HG02642 (cell line): ENCODE results near the gene MYRF.

Source experiments
- ATAC-seq: cut with Tn5 transposase; IDR thresholded peaks from one replicate; pipeline ENCODE4 v1.9.1; 2021; ENCODE audit warnings: mild to moderate bottlenecking; ENCODE audit not compliant: unreplicated experiment, poor library complexity

The MYRF gene

DNA sequence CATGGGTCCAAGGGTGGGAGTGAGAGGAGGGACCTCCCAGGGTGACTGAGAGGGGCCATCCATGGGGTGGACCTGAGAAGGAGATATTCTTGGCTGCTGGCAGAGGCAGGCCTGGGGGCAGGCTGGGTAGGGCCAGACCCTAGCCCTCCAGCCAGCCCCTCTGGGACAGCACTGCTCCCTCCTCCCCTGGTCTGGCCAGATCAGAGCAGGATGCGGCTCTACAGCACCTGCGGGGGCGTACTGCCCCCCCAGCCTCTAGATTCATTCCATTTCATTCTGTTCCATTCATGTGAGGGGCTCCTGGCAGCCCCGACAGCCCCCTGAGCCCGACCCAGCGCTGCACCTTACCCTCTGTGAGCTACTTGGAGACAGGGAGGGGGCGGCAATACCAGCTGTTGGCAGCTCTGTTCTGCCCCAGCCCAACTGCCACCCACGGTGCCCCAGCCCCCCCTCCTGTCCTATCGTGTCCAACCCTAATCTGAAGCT is 34.3 kb upstream of the MYRF start:
- ATAC-seq, result no peak

DNA sequence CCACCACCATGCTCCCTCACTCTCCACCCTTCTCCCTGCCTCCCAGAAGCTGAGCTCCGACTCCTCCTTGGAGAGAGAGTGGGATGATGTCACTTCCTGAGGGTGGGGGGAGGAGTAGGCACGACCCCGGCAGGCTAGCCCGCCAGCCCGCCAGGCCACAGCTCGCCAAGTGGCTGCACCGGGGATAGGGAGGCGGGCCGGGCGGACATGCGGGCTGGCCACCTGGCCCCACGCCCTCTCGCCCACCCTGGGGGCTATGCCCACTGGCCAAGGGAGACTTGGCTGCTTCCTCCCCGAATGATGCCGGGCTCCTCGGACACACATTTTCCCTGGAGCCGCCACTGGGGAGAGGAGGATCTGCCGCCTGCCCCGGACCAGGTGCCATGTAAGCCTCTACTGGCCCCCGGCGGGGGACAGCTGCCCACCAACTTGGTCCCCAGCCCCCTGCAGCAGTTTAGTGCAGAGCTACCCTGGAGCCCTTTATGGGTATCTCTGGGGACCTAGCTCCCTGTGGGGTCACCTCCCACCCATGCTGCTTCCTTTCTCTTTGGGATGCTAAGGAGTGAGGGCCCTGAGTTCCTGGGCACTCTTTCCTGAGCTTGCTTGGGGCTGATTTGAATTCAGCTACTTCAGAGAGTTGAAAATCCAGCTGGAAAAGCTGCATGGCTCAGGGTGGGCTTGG is 33.7 kb upstream of the MYRF start:
- ATAC-seq, result no peak

DNA sequence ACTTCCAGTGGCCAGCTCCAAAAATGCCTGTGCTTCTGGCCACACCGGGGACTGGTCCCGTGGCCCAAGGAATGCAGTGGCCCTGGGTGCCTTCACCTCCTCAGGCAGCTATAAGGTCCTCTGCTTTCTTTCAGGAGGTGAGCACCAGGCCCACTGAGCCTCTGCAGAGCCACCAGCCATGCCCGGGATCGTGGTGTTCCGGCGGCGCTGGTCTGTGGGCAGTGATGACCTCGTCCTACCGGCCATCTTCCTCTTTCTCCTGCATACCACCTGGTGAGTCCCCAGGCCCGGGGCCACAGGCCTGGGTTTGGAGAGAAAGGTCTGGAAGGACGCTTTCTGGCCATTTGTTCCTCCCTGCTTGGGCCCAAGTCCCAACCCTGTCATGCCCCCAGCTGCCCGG is 32.5 kb upstream of the MYRF start:
- no peak for ATAC-seq

DNA sequence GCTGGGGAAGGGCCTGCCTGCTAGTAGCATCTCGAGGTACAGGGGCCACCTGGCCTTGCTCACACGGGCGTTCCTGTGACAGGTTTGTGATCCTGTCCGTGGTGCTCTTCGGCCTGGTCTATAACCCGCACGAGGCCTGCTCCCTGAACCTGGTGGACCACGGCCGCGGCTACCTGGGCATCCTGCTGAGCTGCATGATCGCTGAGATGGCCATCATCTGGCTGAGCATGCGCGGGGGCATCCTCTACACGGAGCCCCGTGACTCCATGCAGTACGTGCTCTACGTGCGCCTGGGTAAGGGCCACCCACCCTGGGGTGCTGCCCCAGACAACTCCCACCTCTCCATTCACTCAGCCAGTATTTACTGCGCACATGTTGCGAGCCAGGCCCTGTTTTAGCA is 31.8 kb upstream of the MYRF start:
- ATAC-seq, result no peak

GRCh38 chr11:61724437-61724836 is 28.0 kb upstream of the MYRF start:
- no peak for ATAC-seq

GRCh38 chr11:61725781-61726231 is 26.6 kb upstream of the MYRF start:
- ATAC-seq, result no peak

- no peak for ATAC-seq
These were observed 25.7 kb upstream of the MYRF start for GRCh38 chr11:61726775-61727174.

- ATAC-seq, result no peak
These were observed 25.0 kb upstream of the MYRF start for GRCh38 chr11:61727401-61727811.

DNA sequence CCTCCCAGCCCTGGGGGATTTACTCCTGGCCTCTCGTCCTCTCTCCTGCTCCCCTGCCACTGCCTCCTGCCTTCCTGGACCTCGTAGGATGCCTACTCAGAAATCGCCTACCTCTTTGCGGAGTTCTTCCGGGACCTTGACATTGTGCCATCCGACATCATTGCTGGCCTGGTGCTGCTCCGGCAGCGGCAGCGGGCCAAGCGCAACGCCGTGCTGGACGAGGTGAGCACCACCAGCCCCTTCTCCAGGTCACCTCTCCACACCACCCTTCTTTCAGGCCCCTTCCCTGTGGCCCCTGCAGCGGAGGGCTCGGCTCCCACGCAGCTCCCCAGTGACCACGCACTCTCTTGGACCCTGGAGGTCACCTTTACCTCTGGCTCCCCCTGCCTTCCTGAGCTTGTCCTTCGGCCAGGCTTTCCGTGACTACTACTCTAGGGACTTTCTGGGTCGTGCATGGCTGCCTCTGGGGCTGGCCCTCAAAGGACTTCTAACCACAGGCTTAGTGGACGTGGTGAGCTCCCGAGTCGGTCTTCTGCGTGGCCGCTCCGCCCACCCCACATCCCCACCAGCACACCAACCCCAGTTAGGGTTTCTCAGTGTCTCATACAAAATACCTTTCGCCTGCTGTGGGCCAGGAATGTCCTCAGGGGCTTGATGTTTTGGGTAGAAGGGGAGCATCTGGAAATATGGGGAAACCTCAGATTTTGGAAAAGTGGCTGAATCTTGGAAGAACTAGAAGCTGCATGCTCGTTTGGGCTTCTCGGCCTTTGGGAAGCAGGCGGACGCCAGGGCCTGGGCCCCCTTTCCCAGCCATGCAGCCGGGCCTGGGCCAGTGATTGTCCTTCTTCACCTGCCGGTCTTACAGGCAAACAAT is 24.1 kb upstream of the MYRF start:
- no peak for ATAC-seq

- ATAC-seq, result no peak
These were observed 23.6 kb upstream of the MYRF start for GRCh38 chr11:61728940-61729219.

DNA sequence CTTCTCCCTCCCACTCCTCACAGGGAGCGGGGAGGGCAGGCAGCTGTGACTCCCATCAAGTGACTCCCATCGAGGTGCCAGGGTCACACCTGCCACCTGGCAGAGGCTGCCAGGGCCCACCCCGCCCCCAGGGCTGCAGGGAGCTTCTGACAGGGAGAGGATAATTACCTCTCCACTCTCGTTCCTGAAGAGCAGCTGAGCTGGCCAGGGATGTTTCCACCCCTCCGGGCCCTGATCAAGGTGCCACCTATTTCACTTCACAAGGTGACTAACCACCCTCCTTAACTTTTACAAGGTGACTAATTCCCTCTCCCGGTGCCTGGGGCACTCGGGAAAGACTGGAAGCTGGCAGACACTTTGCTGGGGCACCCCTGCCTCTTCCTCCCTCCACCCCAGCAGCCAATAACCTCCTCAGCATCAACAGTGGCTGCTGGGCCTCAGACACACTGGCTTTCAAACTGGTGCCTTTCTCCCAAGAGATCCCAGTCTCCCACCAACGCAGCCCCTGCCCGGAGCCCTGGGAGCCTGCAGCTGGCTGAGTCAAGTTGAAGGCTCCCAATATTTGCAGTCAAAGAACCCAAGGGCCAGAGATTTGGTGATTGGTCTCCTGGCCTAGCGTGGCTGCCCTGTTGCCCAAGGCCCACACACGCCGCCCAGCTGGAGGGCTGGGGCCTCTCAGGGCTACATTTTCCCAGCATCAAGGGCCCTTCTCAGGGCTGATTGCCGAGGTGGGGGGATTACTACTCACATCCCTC is 22.0 kb upstream of the MYRF start:
- ATAC-seq, result no peak

DNA sequence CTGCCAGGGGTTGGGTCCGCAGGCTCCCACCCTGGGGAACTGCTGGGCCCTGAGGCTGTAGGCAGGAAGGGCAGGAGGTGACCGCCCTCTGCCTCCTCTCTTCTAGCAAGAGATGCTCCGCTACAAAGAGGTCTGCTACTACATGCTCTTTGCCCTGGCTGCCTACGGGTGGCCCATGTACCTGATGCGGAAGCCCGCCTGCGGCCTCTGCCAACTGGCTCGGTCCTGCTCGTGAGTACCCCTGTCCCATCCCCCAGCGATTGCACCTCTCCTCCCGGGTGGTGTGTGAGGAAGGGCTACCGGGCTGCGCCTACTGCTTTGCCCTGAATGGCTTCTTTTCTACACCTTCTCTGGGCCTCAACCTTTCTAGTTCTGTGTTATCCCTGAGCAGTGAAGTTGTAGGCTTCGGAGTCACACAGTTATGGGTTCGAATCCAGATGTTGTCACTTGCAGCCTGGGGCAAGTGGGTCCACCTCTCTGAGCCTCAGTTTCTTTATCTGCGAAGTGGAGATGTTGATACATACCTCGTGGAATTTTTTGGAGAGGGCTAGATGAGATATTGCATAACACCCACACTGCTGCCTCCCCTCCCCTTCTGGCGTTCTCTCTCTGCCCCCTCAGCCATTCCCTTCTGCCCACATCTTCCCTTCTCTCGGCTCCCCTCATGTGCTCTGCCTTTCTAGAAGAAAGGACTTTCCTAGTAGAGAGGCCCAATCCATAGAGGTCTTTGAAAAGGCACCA is 21.1 kb upstream of the MYRF start:
- no peak for ATAC-seq

DNA sequence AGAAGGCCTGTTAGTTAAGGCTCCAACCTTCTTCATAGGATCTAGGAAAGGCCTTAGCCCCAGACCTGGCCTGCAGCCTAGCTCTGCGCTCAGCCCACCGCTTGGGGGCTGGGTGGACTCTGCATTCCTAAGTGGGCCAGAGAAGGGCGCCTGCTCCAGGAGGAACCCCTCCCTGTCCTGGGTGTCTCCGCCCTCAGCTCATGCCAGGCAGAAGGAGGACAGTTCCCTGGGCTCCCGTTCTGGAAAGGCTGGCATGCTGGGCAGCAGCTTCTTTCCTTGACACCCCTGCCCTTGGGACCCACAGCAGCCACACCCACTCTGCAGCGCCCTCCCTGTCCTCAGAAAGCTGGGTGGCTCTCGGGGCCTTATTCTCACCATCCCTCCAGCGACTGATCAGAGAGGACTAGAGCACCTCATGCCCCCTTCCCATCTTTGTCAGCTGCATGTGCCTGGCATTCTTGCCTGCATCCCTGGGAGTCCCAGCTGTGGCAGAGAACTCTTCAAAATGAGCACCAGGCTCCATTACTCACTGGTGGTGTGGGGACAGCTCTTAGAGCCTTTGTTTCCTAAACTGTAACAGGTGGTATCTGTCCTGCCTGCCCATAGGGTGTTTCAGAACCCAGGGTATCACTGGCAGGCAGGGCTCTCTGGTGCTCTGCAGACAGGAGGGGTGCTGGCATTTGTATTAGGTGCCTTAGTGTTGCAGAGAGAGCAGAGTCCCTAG is 20.3 kb upstream of the MYRF start:
- ATAC-seq, result no peak

DNA sequence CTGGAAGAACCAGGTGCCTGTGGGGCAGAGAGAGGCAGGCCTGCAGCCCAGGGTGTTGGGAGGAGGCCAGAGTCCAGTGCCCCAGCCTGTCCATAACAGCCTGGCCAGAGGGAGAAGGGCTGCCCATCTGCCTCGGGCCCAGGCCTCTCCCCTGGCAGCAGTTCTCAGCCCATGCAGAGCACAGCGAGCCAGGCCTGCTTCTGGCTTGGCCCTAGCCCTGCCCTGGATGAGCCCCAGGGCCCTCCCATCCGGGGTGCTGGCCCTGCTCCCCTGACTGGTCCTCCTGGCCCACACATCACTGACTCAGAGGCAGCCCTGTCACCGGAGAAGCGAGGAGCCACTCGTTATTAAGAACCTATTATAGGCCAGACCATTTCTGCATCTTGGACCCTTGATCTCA is 19.7 kb upstream of the MYRF start:
- no peak for ATAC-seq

DNA sequence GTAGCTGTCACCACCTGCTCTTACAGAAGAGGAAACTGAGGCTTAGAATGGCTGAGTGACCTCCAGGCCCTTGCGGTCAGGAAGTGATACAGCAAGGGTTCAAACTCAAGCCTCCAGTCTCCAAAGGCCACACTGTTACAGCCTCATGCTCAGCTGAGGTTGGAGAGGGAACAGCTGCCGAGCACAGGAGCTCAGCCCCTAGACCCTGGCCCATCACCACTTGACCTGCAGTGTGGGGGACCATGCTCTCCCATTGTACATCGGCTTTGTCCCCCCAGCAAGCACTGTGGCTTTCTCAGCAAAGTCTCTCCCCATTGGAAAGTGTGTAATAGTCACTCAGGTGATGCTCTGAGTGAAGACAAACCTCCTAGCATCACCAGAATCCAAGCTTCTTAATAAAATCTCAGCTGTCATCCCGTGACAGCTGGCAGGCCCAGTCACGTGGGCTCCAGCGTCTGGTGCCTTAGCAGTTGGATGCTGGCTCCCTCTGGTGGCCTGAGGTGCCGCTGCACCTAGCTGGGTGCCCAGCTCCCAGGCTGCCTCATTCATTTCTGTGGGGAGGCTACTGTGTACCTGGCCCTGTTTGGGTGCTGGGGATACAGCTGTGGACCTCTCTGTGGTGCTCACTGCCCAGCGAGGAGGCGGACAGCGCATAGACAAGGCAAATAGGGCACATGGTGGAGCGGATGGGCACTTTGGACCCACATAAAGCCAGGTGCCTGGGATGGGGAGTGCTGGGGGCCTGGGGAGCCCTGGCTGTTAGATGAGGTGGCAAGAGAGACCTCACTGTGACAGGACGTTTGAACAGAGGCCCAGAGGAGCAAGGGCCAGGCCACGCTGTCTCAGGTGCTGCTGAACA is 19.1 kb upstream of the MYRF start:
- peak; percentile 78 for ATAC-seq

DNA sequence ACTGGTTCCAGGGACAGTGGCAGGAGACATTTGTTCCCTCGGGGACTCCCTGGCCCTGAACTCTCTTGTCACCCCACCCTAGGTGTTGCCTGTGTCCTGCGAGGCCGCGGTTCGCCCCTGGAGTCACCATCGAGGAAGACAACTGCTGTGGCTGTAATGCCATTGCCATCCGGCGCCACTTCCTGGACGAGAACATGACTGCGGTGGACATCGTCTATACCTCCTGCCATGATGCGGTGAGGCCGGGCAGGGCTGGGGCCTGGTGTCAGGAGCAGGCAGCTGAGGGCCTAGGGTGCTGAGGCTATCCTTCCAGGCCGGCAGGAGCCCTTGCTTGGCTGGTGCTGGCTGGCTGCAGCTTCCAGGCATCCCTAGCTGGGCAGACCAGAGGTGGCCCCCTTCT is 17.7 kb upstream of the MYRF start:
- no peak for ATAC-seq

DNA sequence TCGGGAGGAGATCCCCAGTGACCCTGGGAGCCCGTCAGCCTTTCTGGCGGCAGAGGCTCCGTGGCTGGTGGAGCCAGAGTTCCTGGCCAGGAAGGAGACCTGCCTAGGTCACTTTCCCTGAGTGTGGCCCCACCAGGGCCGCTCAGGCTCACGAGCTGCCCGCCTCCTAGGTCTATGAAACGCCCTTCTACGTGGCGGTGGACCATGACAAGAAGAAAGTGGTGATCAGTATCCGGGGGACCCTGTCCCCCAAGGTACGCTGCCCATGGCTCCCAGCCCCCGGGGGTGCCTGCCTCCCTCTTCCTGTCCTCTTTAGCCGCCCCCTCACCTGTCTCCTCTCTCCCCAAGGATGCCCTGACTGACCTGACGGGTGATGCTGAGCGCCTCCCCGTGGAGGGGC is 17.0 kb upstream of the MYRF start:
- ATAC-seq, result no peak

DNA sequence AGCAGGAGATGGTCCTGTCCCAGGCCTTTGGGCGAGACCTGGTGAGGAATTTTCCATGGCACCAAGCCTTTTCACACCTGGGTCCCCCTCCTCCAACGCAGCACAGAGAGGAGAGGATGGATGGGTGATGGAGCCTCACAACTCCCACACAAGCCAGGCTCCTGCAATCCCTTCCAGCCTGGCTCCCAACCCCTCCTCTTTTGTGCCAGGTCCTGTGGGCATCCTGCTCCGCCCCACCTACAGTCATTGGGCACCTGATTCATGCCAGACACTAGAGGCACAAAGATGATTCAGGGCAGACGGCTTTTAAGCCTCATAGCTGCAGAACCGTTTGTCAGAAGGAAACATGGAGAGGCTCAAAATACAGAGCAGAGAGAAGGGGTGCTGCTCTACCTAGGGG is 16.1 kb upstream of the MYRF start:
- no peak for ATAC-seq

DNA sequence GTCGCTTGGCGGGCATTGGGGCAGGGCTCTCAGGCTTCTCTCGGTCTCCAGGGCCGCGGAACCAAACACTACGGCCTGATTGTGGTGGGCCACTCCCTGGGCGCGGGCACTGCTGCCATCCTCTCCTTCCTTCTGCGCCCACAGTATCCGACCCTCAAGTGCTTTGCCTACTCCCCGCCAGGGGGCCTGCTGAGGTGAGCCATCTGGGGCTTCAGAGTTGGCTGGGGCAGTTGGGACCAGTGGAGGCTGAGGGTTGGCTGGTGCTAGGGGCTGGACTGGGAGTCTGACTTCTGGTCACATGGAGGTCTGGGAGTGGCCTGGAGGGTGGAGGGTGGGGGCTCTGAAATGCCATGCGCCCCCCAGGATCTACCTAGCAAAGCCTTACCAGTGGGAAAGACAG is 15.3 kb upstream of the MYRF start:
- ATAC-seq, result no peak
